Stimulated activated CD4-positive, alpha-beta T cell treated with anti-CD3 and anti-CD28 coated beads, Interleukin-15, amount 100 ng/mL, for 48 hours (primary cell): ENCODE results near the gene OXLD1.

Experiments used
- DNase-seq, 2 donors: peaks; one replicate each; pipeline ENCODE4 v3.0.0-alpha.2; 2020; ENCODE audit warnings: low read depth in 2 of 2

OXLD1 gene

GRCh38 chr17:81702934-81703746, 36.7 kb upstream of the OXLD1 start, which contains the start of gene MRPL12:
TSS of gene MRPL12 (plus strand) at chr17:81703367. CDS start at chr17:81703502, 135 bp downstream.
- peak; percentile 81 to 85 for DNase-seq

DNA sequence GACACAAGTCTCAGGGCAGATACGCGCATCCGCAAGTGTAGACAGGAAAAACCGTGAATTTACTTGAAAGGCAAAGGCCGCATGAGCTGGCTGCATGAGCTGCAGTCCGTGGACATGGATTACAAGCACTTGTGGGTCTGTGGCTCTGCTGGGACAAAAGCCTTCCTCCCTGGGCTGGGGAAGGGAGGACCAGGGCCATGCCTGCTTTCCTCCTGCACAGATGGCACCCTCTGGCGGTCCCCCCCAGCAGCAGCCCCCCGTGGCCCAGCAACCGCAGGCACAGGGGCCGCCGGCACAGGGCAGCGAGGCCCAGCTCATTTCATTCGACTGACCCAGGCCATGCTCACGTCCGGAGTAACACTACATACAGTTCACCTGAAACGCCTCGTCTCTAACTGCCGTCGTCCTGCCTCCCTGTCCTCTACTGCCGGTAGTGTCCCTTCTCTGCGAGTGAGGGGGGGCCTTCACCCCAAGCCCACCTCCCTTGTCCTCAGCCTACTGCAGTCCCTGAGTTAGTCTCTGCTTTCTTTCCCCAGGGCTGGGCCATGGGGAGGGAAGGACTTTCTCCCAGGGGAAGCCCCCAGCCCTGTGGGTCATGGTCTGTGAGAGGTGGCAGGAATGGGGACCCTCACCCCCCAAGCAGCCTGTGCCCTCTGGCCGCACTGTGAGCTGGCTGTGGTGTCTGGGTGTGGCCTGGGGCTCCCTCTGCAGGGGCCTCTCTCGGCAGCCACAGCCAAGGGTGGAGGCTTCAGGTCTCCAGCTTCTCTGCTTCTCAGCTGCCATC, 35.1 kb upstream of the OXLD1 start:
- DNase-seq: no peak

DNA sequence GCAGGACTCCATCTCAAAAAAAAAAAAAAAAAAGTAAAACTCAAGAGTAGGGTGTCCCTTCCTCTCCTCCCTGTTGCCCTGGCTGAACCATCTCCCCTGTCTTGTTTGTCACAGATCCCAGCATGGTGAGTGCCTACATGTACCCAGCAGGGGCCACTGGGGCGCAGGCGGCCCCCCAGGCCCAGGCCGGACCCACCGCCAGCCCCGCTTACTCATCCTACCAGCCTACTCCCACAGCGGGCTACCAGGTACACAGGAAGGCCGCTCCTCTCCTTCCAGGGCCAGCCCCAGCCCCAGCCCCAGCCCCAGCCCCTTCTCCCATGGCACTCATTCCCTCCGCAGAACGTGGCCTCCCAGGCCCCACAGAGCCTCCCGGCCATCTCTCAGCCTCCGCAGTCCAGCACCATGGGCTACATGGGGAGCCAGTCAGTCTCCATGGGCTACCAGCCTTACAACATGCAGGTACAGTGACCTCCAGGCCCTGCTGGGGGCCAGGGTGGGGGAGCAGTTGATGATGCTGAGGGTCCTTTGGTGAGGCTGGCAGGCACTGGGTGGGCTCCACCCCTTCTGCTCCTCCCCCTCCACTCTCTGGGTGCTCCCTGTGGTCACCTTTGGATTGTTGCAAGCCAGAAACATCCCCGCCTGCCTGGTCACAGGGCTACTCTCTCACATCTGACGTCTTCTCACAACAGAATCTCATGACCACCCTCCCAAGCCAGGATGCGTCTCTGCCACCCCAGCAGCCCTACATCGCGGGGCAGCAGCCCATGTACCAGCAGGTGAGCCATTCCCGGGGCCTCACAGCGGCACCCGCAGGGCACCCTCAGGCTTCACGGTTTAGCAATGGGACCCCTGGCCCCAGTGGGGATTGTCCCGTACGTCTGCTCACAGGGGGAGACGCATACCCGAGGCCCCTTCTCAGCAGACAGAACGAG, 34.2 kb upstream of the OXLD1 start:
- no peak for DNase-seq

DNA sequence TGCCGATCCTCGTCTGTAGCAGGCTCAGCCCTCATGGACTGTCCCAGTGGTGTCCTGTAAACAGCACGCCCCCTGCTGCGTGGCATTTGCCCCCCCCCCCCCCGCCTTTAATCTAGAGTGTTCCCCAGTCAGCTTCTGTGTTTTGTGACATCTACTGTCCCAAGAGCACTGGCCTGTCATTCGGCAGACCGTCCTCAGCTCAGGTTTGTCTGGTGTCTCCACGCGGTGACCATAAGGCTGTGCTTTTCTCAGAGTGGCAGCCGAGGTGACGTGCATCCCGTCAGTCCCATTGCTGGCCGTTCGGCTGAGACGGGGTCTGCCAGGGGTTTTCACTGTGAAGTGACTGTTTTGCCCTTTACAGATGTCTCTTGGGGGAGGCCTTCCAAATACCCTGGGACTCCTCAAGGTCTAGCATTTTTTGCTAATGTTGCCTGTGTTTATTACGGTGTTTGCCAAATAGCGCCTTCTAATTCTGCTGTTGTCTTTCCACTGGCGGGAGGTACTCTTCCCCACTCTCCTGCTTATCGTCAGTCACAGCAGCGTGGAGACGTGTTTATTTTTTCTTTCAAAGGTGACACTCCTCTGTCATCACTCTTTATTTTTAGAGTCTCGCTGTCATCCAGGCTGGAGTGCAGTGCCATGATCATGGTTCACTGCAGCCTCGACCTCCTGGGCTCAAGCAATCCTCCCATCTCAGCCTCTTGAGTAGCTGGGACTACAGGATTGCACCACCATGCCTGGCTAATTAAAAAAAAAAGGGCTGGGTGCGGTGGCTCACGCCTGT, 31.0 kb upstream of the OXLD1 start:
- no peak for DNase-seq

GRCh38 chr17:81696218-81696941, 30.0 kb upstream of the OXLD1 start:
- DNase-seq: no peak

- DNase-seq: no peak
Observed at GRCh38 chr17:81695801-81696200, 29.4 kb upstream of the OXLD1 start.

DNA sequence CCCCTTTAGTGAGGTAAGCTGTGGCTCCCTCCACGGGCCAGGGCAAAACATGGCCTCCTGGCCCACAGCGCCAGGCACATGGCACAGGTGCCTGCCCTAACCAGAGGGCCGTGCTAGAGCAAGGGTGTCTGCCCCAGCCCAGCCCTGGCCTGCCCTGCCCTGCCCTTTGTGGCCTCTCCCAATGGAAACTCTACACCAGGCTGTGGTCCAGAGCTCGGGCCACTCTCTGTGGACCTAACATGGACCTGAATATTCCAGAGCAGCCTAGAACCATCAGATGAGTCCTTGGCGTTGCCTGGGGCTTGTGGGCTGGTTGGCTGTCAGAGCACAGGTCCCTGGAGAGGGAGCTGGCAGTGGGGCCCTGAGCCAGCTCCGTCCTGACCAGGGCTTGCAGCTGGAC, 28.8 kb upstream of the OXLD1 start:
- DNase-seq: no peak

- no peak for DNase-seq
Observed at GRCh38 chr17:81694810-81695209, 28.4 kb upstream of the OXLD1 start.

DNA sequence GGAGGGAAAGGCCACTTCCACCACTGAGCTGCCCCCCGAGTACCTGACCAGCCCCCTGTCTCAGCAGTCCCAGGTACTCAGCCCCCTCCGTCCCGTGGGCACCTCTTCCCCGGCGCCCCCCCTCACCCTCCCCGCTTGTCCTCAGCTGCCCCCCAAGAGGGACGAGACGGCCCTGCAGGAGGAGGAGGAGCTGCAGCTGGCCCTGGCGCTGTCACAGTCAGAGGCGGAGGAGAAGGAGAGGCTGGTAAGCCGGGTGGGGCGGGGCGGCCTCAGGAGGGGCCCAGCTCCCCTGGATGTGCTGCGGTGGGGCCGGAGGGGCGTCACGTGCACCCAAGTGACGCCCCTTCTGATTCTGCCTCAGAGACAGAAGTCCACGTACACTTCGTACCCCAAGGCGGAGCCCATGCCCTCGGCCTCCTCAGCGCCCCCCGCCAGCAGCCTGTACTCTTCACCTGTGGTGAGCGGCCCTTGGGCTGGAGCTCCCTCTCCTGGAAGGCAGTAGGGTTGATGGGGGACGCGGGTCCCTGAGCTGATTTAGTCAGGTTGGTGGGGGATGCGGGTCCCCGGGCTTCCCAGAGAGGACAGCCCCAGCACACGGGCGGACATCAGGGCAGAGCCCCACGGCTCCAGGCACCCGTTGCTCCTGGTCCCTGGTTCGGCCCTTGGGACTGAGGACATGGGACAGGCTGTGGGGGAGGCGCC, 27.3 kb upstream of the OXLD1 start:
- no peak for DNase-seq

DNA sequence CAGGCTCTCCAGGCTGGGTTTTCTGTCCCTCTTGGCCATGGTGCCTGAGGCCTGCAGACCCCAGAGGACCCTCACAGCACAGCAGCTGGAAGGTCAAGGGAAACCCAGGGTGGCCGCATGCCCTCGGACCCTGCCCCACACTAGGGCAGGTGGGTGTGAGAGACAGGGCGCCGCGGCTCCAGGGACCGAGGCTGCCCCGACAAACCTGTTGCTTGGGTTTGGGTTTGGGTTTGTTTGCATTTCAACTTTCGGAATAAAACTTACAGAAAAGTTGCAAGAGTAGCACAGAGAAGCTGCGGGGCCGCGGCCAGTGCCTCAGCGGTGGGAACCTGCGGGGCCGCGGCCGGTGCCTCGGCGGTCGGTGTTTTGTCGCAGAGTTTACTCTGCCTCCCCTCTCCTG, 25.2 kb upstream of the OXLD1 start:
- no peak for DNase-seq

DNA sequence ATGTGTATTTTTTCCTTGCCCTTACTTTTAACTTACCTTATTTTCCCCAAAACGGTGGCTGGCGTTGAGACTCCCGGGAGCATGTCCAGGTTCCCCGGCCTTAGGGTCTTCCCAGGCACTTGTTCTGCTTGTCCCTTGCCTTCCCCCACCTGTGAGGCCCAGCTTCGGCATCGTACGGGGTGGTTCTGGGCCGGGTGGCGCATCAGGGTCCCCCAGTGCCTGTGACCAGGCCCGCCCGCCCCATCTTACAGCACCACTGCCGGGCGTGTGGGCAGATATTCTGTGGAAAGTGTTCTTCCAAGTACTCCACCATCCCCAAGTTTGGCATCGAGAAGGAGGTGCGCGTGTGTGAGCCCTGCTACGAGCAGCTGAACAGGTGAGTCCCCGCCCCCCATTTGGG, 24.8 kb upstream of the OXLD1 start:
- DNase-seq: no peak

GRCh38 chr17:81690549-81690948, 24.1 kb upstream of the OXLD1 start:
- no peak for DNase-seq

GRCh38 chr17:81690066-81690465, 23.7 kb upstream of the OXLD1 start:
- DNase-seq: no peak

DNA sequence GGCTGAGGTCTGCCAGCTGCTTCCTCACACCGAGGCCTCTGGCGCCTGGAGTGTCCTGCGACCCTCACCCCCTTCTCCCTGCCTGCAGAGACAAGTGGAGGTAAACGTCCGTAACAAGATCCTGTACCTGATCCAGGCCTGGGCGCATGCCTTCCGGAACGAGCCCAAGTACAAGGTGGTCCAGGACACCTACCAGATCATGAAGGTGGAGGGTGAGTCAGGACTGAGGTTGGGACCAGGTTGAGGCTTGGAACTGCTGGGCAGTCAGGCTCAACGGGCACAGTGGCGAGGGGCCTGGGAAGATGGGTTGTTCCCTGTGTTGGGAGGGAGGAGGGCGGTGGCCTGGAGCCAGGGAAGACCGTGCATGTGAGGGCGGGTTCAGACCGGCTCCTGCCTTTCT, 22.2 kb upstream of the OXLD1 start:
- DNase-seq: no peak

DNA sequence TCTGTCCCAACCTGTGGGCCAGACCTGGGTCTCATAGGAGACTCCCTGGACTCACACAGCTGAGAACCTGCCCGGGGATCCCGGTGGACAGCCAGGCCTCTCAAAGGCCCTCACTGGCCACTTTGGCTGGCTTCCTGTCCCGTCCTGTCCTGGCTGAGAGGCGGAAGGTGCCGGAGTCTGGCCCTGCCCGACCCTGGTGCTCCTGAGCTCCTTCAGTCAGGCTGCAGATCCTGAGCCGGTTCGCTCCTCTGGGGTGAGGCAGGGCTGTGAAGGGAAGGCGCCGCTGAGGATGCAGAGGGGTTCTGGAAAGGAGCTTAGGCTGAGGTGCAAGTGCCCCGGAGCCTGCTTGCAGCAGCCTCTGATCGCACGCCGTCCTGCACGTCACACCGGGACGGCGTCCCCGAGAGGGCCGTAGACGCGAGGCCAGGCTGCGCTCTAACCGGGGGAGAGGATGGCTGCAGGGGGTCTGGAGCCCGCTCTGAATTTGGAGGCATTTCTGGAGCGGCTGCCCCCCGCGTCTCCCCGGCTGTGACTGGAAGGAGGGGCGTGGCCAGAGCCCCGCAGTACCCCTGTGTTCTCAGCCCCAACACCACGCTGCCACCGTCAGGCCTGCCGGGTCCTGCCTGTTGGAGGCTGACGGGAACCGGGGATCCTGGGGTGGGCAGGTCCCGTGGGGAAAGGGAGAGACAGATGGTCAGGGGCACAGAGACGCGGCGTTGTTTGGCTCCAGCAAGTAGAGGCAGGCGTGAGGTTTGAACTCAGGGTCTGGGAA, 21.6 kb upstream of the OXLD1 start:
- DNase-seq: no peak

DNA sequence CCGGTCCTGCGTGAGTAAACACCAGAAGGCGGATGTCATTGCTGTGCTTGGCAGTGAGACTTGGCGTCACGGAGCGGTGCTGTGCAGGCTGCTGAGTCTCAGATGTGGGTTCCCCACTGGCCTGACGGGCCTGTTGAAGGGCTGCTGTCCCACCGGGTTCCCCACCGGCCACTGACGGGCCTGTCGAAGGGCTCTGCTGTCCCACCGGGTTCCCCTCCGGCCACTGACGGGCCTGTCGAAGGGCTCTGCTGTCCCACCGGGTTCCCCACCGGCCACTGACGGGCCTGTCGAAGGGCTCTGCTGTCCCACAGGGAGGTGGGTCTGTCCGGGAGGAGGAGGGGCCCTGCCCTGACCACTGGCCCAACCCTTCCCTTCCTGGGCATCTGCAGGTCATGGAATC, 20.2 kb upstream of the OXLD1 start:
- no peak for DNase-seq

DNA sequence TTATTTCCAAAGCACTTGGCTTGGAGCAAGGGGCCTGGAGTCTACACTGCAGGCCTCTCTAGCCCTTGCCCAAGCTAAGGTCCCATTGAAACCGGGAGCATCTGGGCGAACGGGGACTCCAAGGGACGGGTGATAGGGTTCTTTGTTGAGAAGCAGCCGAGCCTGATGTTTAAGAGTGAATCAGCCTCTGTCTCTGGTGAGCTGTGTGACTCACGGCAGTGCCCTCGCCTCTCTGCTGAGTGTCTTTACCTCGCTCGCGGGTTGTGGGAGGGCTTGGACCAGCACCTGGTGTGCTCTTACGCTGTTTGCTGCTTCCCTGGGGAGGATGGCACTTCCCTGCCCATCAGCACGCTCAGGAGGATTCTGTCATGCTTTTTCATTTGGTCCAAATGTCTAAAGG, 18.7 kb upstream of the OXLD1 start:
- DNase-seq: peak; percentile 42 to 58

GRCh38 chr17:81684442-81684911, 18.1 kb upstream of the OXLD1 start:
- DNase-seq: no peak
